Epithelial cell of esophagus (primary cell): ENCODE measurements around the gene MAD1L1.

ENCODE experiments used
- DNase-seq: peaks from one replicate; pipeline ENCODE4 v3.0.0; 2010; ENCODE audit warnings: low read depth
- H3K4me3 ChIP-seq: 2 replicates; pipeline ENCODE4 v1.5.1; 2011; ENCODE audit warnings: mild to moderate bottlenecking, low read length, control low read depth
- TF ChIP-seq, protein P1 (sequence below): IDR thresholded peaks from 2 replicates; pipeline ENCODE4 v1.5.1; 2011; ENCODE audit warnings: low read depth, mild to moderate bottlenecking, low read length, control low read depth, inconsistent platforms; ENCODE audit not compliant: insufficient read depth; ENCODE audit errors: missing control alignments

MAD1L1 gene

DNA sequence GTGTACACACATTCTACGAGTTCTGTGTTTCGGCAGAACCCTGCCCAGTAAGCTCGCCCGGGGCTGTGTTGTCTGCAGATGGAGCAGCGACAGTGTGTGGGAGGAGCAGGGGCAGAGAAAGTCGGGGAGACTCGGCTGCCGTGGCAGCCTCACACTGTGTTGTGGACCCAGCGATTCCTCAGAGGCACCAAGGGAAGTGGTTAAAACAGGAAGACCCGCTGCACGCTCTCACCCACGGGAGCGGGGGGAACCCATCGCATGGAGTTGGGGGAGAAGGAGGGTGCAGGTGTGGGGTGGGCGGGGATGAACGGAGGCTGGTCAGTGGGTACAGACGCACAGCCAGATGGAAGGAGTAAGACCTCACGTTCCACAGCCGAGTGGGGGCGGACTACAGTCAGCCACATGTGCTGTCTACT lies 312.5 kb downstream of the MAD1L1 start:
- H3K4me3 ChIP-seq: no peak overlapping the region
- no peak for DNase-seq
- TF ChIP-seq, protein P1, sequence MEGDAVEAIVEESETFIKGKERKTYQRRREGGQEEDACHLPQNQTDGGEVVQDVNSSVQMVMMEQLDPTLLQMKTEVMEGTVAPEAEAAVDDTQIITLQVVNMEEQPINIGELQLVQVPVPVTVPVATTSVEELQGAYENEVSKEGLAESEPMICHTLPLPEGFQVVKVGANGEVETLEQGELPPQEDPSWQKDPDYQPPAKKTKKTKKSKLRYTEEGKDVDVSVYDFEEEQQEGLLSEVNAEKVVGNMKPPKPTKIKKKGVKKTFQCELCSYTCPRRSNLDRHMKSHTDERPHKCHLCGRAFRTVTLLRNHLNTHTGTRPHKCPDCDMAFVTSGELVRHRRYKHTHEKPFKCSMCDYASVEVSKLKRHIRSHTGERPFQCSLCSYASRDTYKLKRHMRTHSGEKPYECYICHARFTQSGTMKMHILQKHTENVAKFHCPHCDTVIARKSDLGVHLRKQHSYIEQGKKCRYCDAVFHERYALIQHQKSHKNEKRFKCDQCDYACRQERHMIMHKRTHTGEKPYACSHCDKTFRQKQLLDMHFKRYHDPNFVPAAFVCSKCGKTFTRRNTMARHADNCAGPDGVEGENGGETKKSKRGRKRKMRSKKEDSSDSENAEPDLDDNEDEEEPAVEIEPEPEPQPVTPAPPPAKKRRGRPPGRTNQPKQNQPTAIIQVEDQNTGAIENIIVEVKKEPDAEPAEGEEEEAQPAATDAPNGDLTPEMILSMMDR: no peak

DNA sequence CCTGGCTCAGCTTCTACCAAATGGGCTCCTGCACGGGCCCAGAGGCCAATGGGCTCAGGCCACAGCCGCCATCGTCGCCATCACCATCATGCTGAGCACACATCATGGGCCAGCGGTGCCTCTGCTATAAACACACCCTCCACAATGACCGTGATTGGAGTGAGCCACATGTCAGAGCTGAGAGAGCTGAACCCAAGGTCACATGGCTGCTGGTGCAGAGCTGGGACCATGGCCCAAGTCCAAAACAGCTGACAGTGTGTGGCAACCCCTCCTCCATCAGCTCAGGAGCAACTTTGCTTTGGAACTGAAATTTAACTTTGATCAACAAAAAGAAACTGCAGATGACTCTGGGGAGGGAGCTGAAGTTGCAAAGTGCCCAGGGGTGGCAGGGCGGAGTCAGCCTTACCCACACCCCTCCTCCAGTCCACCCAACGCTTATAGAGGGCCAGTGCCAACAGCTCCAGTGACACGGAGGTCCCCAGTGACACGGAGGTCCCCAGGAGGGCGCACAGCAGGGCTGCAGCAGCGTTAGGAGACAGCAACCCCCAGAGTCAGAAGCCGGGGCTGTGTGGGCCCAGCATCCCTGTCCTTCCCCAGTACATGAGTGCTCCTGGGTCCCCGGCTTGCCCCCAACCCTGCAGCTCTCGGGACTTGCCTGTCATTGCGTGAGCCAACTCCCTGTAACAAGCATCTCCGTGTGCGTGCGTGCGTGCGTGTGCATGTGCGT lies 313.0 kb downstream of the MAD1L1 start:
- TF ChIP-seq, protein P1: no peak
- no peak overlapping the region for H3K4me3 ChIP-seq
- DNase-seq: no peak

DNA sequence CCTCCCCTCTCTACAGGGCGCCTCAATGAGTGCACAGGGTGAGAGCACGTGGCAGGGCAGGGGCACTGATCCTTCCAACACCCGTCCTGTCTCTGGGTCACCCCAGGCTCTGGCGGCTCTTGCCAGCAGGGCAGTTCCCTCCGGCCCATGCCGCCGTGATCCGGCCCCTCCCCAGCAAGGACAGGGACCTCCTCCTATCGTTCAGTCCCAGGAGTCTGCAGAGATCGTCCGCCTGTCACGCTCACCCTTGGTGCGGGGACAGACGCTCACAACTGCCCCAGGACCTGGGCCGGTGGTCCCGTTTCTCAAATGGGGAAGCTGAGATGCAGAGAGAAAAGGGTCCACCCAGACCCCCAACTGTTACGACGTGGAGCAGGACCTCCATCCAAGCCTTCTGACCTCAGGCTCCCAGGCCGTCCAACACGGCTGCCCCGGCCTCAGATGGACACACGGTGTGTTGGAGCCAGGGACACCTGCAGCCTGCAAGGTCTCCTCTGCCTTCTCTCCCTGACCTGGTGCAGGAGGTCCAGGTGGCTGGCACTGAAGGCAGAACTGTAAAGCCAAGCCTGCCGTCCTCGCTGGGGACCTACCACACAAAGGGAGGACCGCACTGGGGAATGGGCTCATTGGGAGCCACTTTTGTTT lies 313.7 kb downstream of the MAD1L1 start:
- TF ChIP-seq, protein P1: no peak
- no peak for DNase-seq

DNA sequence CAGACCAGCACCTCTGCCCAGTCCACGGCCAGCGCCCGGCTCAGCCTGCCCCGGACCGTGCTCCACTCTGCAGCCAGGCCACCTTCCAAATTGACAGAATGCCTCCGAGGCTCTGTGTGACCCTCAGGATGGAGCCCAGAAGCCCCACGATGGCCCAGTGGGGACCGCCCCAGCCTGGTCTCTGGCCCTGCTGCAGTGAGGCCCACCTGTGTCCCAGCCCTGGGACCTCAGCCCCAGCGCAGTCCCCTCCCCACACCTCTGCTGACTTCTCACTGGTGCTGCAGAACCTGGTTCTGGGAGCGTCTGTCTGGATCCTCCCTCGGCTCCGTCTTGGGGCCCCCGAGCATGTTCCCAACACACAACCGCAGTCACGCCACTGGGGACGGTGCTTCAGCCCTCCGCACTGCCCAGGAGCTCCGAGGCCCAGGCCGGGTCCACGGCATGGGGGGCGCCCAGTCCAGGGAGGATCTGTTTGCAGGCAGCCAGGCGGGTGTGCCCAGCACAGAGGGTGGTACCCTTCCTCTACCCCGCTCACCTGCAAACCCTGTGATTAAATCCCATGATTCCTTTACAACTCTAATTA lies 314.6 kb downstream of the MAD1L1 start:
- TF ChIP-seq, protein P1: no peak
- DNase-seq: no peak
- no peak overlapping the region for H3K4me3 ChIP-seq

More for the DNA sequence above, 313.7 kb downstream of the MAD1L1 start:
- H3K4me3 ChIP-seq: no peak overlapping the region

DNA sequence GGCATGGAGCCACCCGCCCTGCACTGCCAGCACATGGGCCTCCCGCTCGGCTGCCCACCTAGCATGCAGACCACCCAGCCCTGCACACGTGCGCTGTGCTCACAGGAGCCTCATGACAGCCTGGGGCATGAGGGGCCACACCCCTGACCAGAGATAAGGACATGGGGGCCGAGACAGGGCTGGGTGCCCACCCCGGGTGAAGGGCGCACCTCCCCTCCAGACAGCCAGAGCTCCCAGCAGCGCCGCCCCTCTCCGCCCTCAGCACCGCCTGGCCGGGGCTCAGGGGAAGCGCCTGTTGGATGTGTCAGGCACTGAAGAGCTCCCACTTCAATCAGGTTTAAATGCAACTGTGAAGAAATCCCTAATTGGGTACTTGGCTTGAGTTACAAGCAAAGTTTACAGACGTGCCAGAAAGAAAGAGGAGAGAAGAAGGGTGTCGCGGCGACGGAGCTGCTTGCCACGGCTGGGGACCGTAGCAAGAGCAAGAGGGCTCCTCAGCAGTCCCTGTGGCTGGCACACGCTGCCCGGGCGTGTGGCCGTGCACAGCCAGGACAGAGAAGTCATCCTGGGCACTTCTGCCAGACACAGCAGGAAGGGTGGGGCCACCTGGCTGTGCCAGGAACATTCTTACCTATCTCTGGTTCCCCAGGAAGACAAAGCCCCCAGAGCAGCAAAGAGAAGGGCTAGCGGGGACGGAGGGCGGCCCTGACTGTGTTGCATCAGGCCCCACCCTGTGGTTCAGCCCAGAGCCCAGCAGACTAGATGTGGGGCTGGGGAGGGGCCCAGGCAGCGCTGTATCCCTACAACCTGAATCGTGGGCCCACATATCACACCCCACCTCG lies 315.3 kb downstream of the MAD1L1 start:
- peak; percentile 17 for DNase-seq
- TF ChIP-seq, protein P1: no peak
- no peak overlapping the region for H3K4me3 ChIP-seq

DNA sequence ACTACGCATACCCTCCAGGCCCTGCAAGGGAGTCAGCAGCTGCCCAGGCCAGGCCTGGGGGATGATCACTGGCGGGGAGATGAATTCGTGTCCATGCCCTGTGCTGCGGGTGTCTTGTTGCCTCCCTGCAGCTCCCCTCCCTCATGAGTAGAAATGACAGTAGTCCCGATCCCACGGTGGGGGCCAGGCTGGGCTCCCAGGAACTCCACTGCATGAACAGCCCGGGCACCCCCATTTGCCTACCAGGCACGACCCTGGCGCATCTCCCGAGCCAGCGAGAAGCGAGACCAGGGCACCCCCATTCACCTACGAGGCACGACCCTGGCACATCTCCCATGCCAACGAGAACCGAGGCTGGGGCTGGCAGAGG lies 316.2 kb downstream of the MAD1L1 start:
- TF ChIP-seq, protein P1: no peak
- H3K4me3 ChIP-seq: no peak overlapping the region
- no peak for DNase-seq
